Stomach smooth muscle (tissue), 2 donors: ENCODE measurements around the gene AMY2B.
"Not testable (repeated sequence)": the region's sequence is repeated elsewhere in the genome, so short reads cannot be mapped to it uniquely, and the experiment has no call there.

ENCODE experiments used
- H3K27ac ChIP-seq: one replicate; pipeline ENCODE4 v1.7.0; 2013; ENCODE audit warnings: mild to moderate bottlenecking, low read length, inconsistent platforms
- H3K27me3 ChIP-seq, 2 donors: one replicate each; pipeline ENCODE4 v1.7.0; 2013; ENCODE audit warnings: low read length in 2 of 2; ENCODE audit not compliant: insufficient read depth in 2 of 2, control insufficient read depth in 1 of 2
- H3K36me3 ChIP-seq, 2 donors: one replicate each; pipeline ENCODE4 v1.7.0; 2013; ENCODE audit warnings: low read length in 2 of 2; ENCODE audit not compliant: control insufficient read depth in 2 of 2, insufficient read depth in 2 of 2
- H3K4me1 ChIP-seq: one replicate; pipeline ENCODE4 v1.7.0; 2013; ENCODE audit warnings: low read length; ENCODE audit not compliant: control insufficient read depth, insufficient read depth
- H3K4me3 ChIP-seq, 2 donors: one replicate each; pipeline ENCODE4 v1.7.0; 2013; ENCODE audit warnings: low read length in 2 of 2
- H3K9ac ChIP-seq, 2 donors: one replicate each; pipeline ENCODE4 v1.7.0; 2013; ENCODE audit warnings: low read length in 2 of 2, mild to moderate bottlenecking in 1 of 2
- H3K9me3 ChIP-seq, 2 donors: one replicate each; pipeline ENCODE4 v1.7.0; 2013; ENCODE audit warnings: low read length in 2 of 2; ENCODE audit not compliant: control insufficient read depth in 2 of 2
- donor health status: healthy.
- donor health status: Pancreatic carcinoma.

Gene AMY2B

GRCh38 chr1:103616994-103617477 lies 45.6 kb downstream of the AMY2B start, which contains the start of gene AMY2A:
Gene AMY2A, plus strand, starts transcription at chr1:103617427. Its CDS starts 14 bp downstream, at chr1:103617441.
- H3K27me3 ChIP-seq, H3K4me1 ChIP-seq, H3K9me3 ChIP-seq, H3K9ac ChIP-seq, H3K27ac ChIP-seq, H3K36me3 ChIP-seq, H3K4me3 ChIP-seq: not testable (repeated sequence)

GRCh38 chr1:103627436-103627835 lies 56.0 kb downstream of the AMY2B start:
- H3K4me3 ChIP-seq, H3K27ac ChIP-seq, H3K4me1 ChIP-seq, H3K9me3 ChIP-seq, H3K9ac ChIP-seq, H3K27me3 ChIP-seq, H3K36me3 ChIP-seq: not testable (repeated sequence)
